GM18507 (cell line): ENCODE data around the gene SPACA4.

ENCODE experiments used
- DNase-seq: peaks from one replicate; pipeline ENCODE4 v3.0.0; 2011; ENCODE audit warnings: low read depth; ENCODE audit not compliant: insufficient read length; ENCODE audit errors: extremely low spot score
- FAIRE-seq: peaks from 2 replicates; lab custom pipeline; 2011; peaks lifted over from hg19 to GRCh38; lab: Jason Lieb, UNC

SPACA4 gene

GRCh38 chr19:48644839-48645619, 38.5 kb downstream of the SPACA4 start:
- FAIRE-seq, result peak; percentile 68
- DNase-seq, result no peak

- DNase-seq (no peak), FAIRE-seq (no peak)
Observed at GRCh38 chr19:48645620-48646000, 39.1 kb downstream of the SPACA4 start.

- DNase-seq (peak; percentile 82), FAIRE-seq (peak; percentile 83)
Observed at GRCh38 chr19:48646001-48646721, 39.6 kb downstream of the SPACA4 start, which contains the start of gene CA11. CA11 (minus strand) TSS chr19:48646187; CDS start chr19:48645632, 555 bp downstream.

GRCh38 chr19:48646722-48647216, 40.2 kb downstream of the SPACA4 start:
- FAIRE-seq, result no peak
- no peak for DNase-seq

- FAIRE-seq, result no peak
- no peak for DNase-seq
Observed at GRCh38 chr19:48648134-48648533, 41.6 kb downstream of the SPACA4 start.

GRCh38 chr19:48650974-48651682, 44.6 kb downstream of the SPACA4 start:
- DNase-seq, result no peak
- no peak for FAIRE-seq

- DNase-seq (no peak), FAIRE-seq (no peak)
Observed at GRCh38 chr19:48651683-48652048, 45.1 kb downstream of the SPACA4 start.

GRCh38 chr19:48654299-48655059, 47.9 kb downstream of the SPACA4 start:
- DNase-seq (no peak), FAIRE-seq (no peak)

GRCh38 chr19:48656840-48657474, 50.4 kb downstream of the SPACA4 start:
- FAIRE-seq (no peak), DNase-seq (no peak)
